T-helper 1 cell treated with Interleukin-12 subunit alpha and Interleukin-12 subunit beta and Interleukin-4 antibody, amounts not matched to agents 30 μg/mL and 1 μg/mL, for 36 hours (primary cell): ENCODE data around the gene RRBP1.
A peak's percentile ranks its signal among the peaks of the same experiment; 100 is the strongest.

Experiments used
- H3K27ac Mint-ChIP-seq: one replicate; pipeline ENCODE4 v1.8.0; 2021; ENCODE audit warnings: mild to moderate bottlenecking, mixed read lengths
- H3K27me3 Mint-ChIP-seq: one replicate; pipeline ENCODE4 v1.8.0; 2021; ENCODE audit warnings: low read depth, mixed read lengths
- H3K36me3 Mint-ChIP-seq: one replicate; pipeline ENCODE4 v1.8.0; 2021; ENCODE audit warnings: low read depth, mixed read lengths
- H3K4me1 Mint-ChIP-seq: one replicate; pipeline ENCODE4 v1.8.0; 2021; ENCODE audit warnings: low read depth, mixed read lengths
- H3K4me3 Mint-ChIP-seq: one replicate; pipeline ENCODE4 v1.8.0; 2021; ENCODE audit warnings: mild to moderate bottlenecking, moderate library complexity, mixed read lengths
- H3K9me3 Mint-ChIP-seq: one replicate; pipeline ENCODE4 v1.8.0; 2021; ENCODE audit warnings: mixed read lengths

RRBP1 gene

GRCh38 chr20:17587148-17587547, 94.9 kb downstream of the RRBP1 start:
- Mint-ChIP-seq H3K27me3 (no peaks in the 10 kb centered on the region), H3K36me3 (peaks cover 10% of the 10 kb centered on the region), H3K9me3 (no peaks in the 10 kb centered on the region), H3K4me3 (no peak overlapping the region), H3K27ac (no peak overlapping the region), H3K4me1 (peaks cover 6% of the 10 kb centered on the region)

DNA sequence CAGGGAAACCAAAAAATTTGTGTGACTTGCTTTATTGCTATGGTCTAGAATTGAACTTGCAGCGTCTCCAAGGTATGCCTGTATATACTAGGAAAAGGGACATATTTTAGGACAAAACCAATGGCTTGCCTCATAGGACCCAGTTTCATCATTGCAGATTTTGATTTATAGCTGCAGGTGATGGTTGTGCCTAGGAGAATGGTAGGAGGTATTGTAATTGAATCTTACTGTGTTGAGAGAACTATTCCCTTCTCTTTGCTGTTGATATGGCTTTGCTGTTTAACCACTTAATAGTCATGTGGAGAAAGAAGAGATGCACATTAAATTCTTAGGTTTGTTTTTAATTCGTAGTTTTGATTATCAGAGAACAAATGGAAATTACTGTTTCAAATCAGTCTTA, 95.8 kb downstream of the RRBP1 start:
- H3K9me3 Mint-ChIP-seq, result no peaks in the 10 kb centered on the region
- peaks cover 7% of the 10 kb centered on the region for H3K36me3 Mint-ChIP-seq
- H3K27ac Mint-ChIP-seq, result no peak overlapping the region
- H3K4me3 Mint-ChIP-seq, result no peak overlapping the region
- no peaks in the 10 kb centered on the region for H3K27me3 Mint-ChIP-seq
- H3K4me1 Mint-ChIP-seq, result peaks cover 6% of the 10 kb centered on the region

DNA sequence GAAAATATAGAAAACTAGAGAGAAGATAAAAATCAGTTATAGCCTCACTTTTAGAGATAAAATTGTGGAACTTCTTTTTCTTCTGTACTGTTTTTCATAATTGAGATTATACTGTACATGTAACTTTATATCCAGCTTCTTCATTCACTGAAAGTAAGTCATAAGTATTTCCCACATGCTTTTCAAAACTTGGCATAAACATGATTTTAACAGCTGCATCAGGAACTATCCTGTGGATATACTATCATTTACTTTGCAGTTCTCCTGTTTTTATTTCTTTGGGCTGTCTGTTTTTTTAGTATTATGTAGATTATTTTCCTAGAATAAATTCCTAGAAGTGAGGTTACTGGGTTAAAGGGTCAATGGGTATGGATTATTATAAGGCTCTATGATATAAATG, 97.4 kb downstream of the RRBP1 start:
- H3K4me1 Mint-ChIP-seq, result peaks cover 10% of the 10 kb centered on the region
- H3K27ac Mint-ChIP-seq, result no peak overlapping the region
- no peaks in the 10 kb centered on the region for H3K27me3 Mint-ChIP-seq
- H3K4me3 Mint-ChIP-seq, result no peak overlapping the region
- H3K9me3 Mint-ChIP-seq, result no peaks in the 10 kb centered on the region
- H3K36me3 Mint-ChIP-seq, result peaks cover 13% of the 10 kb centered on the region

GRCh38 chr20:17583126-17583525, 98.9 kb downstream of the RRBP1 start:
- Mint-ChIP-seq H3K27me3 (no peaks in the 10 kb centered on the region), H3K4me1 (peaks cover 18% of the 10 kb centered on the region), H3K27ac (no peak overlapping the region), H3K9me3 (no peaks in the 10 kb centered on the region), H3K4me3 (no peak overlapping the region), H3K36me3 (peaks cover 13% of the 10 kb centered on the region)

DNA sequence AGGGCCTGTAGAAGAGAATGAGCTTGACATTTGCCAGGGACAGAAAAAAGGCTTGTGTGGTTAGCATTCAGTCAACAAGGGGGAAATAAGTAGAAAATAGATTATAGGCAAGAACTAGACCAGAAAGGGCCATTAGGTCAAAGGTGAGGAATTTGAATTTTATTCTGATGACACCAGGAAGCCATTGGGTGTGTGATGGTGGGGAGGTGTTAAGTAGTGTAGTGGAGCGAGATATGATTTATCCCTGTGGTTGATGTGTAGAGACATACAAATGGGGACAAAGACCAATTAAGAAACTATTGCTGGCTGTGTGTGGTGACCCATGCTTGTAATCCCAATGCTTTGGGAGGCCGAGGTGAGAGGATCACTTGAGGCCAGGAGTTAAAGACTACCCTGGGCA, 101.1 kb downstream of the RRBP1 start:
- Mint-ChIP-seq H3K27ac (no peak overlapping the region), H3K4me1 (peaks cover 14% of the 10 kb centered on the region), H3K27me3 (no peaks in the 10 kb centered on the region), H3K9me3 (no peaks in the 10 kb centered on the region), H3K36me3 (peaks cover 11% of the 10 kb centered on the region), H3K4me3 (no peak overlapping the region)

DNA sequence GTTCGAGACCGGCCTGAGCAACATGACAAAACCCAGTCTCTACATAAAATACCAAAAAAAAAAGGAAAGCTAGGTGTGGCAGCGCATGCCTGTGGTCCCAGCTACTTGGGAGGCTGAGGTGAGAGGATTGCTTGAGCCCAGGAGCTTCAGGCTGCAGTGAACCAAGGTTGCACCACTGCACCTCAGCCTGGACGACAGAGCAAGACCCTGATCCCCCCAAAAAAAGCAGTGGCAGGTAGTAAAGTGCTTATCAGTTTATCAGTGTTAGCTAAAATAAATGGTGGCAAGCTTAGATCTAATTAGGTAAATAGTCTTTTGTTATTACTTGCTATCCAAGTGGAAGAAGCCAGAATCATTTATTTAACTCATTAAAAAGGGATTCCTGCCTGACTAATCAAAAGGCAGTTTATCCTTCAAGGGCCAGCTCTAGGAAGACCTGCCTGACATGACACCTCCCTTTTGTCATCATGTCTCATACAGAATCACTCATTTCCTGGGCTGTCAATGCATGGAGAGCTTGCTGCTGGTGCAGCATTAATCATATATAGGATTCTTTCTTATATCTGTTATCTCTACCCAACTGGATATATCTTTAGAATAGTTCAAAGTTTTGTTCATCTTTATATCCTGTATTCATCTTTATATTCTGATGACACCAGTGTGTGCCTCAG, 102.5 kb downstream of the RRBP1 start:
- peaks cover 14% of the 10 kb centered on the region for H3K4me1 Mint-ChIP-seq
- no peak overlapping the region for H3K27ac Mint-ChIP-seq
- no peaks in the 10 kb centered on the region for H3K9me3 Mint-ChIP-seq
- H3K36me3 Mint-ChIP-seq, result peaks cover 8% of the 10 kb centered on the region
- no peak overlapping the region for H3K4me3 Mint-ChIP-seq
- no peaks in the 10 kb centered on the region for H3K27me3 Mint-ChIP-seq

DNA sequence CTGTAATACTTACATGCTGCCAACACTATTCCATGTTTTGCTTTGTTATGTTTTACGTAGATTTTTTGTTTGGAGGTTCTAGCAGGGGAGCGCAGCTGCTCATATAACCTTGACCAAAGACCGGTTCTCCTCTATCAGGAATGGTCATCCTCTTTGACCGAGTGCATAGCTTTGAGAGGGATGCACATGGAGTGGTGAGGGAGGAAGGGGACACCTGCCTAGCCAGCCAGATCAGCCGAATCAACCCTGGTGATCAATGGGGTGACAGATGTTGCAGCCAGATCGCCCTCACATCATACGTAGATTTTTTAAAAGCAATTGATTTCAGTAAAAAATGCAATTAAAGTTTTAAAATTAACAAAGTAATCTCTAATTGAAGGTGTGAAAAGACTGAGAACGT, 105.8 kb downstream of the RRBP1 start:
- H3K4me3 Mint-ChIP-seq, result no peak overlapping the region
- H3K4me1 Mint-ChIP-seq, result peaks cover 31% of the 10 kb centered on the region

DNA sequence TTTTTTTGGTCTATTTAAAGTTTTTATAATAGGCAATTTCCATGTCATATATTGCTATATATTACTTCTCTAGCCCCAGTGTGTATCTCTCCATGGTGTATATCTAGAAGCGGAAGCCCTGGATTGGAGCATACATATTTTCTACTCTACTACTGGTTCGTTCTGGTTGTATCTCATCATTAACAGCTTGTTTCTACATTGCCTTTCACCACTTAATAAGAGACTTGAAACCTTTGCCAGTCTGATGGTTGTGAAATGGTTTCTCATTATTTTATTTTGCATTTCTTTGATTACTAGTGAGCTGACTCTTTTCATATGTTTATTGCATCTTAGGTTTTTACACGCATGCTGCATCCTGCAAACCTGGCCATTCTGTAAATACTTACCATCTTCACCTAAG, 108.6 kb downstream of the RRBP1 start:
- Mint-ChIP-seq H3K27ac (no peak overlapping the region), H3K36me3 (peaks cover 8% of the 10 kb centered on the region), H3K4me1 (peaks cover 27% of the 10 kb centered on the region), H3K9me3 (no peaks in the 10 kb centered on the region), H3K4me3 (peak overlapping the region; percentile 25), H3K27me3 (peaks cover 2% of the 10 kb centered on the region)

More for the DNA sequence above, 105.8 kb downstream of the RRBP1 start:
- H3K27ac Mint-ChIP-seq, result no peak overlapping the region
- peaks cover 8% of the 10 kb centered on the region for H3K36me3 Mint-ChIP-seq
- no peaks in the 10 kb centered on the region for H3K9me3 Mint-ChIP-seq
- H3K27me3 Mint-ChIP-seq, result no peaks in the 10 kb centered on the region

DNA sequence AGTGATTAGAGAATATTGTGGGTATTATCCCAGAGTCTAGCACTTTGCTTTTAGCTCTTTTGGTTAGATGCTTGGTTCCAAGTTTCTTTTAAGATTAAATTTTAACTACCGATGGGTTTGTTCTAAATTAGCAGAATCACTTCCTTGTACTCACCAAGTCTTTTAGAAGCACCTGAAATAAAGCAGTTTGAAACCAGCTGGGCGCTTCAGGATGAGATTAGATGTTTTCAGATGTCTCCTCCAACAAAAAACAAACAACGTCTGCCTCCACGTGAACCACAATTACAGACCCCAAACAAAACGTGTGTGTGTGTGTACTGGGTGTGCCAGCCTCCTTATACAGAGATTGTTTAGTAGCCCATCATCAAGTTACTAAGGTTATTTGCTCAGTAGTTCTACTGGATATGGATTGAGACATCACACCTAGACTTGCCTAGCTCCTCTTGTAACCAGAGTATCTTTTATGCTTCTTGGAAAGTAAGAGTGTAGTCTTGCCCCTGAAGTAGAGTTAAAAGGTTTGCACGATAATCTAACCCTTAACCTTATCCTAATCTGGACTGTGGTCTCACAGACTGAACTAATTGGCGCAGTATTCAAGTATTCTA, 109.9 kb downstream of the RRBP1 start:
- Mint-ChIP-seq H3K27ac (no peak overlapping the region), H3K36me3 (peaks cover 8% of the 10 kb centered on the region), H3K27me3 (peaks cover 10% of the 10 kb centered on the region)

GRCh38 chr20:17571153-17571527, 110.9 kb downstream of the RRBP1 start:
- H3K9me3 Mint-ChIP-seq, result peaks cover 3% of the 10 kb centered on the region
- peak overlapping the region; percentile 91 for H3K4me3 Mint-ChIP-seq

More for the DNA sequence above, 109.9 kb downstream of the RRBP1 start:
- Mint-ChIP-seq H3K9me3 (no peaks in the 10 kb centered on the region), H3K4me1 (peaks cover 27% of the 10 kb centered on the region), H3K4me3 (peak overlapping the region; percentile 1)

GRCh38 chr20:17570347-17571152, 111.5 kb downstream of the RRBP1 start:
- Mint-ChIP-seq H3K27ac (peak overlapping the region; percentile 87), H3K4me3 (peak overlapping the region; percentile 91), H3K4me1 (peaks cover 27% of the 10 kb centered on the region), H3K27me3 (peaks cover 15% of the 10 kb centered on the region), H3K9me3 (peaks cover 4% of the 10 kb centered on the region), H3K36me3 (peaks cover 8% of the 10 kb centered on the region)

More at GRCh38 chr20:17571153-17571527, 110.9 kb downstream of the RRBP1 start:
- Mint-ChIP-seq H3K4me1 (peaks cover 27% of the 10 kb centered on the region), H3K27me3 (peaks cover 13% of the 10 kb centered on the region), H3K27ac (peak overlapping the region; percentile 87), H3K36me3 (peaks cover 8% of the 10 kb centered on the region)

- Mint-ChIP-seq H3K4me1 (peaks cover 27% of the 10 kb centered on the region), H3K4me3 (peak within 1 kb of the TSS; percentile 94), H3K9me3 (peaks cover 4% of the 10 kb centered on the region), H3K36me3 (peaks cover 8% of the 10 kb centered on the region), H3K27me3 (peaks cover 23% of the 10 kb centered on the region), H3K27ac (peak within 1 kb of the TSS; percentile 87)
These were observed 112.3 kb downstream of the RRBP1 start, which contains the start of gene DSTN for GRCh38 chr20:17569616-17570346. TSS of gene DSTN (plus strand) at chr20:17570075. CDS start at chr20:17570209, 134 bp downstream.

- Mint-ChIP-seq H3K36me3 (peaks cover 8% of the 10 kb centered on the region), H3K27me3 (peaks cover 26% of the 10 kb centered on the region), H3K9me3 (peaks cover 4% of the 10 kb centered on the region), H3K4me1 (peaks cover 25% of the 10 kb centered on the region), H3K4me3 (peak overlapping the region; percentile 39), H3K27ac (no peak overlapping the region)
These were observed 113.0 kb downstream of the RRBP1 start for GRCh38 chr20:17568972-17569521.
